GM12878 (cell line): ENCODE results near the gene NBDY. TPM values are rescaled to one million over a fixed set of nuclear protein-coding genes. Genes with fewer than 3 reads are reported as not detected.

Experiments
- ATAC-seq: fragments of 200-7000 bp; cut with Tn5 transposase; 3 replicates; pipeline ENCODE4 v1.9.1; 2020; ENCODE audit warnings: mild to moderate bottlenecking, moderate library complexity
- BruUV-seq: library from RNA; stranded (reverse); fragments of 400-500 nt; replicated peaks from 2 replicates; lab custom pipeline; 2021; lab: Mats Ljungman, UMichigan
- CTCF ChIA-PET: fragments of 300-600 bp; sonication (Branson Sonifier 250); formaldehyde crosslinking; extraction: SDS; loops from one replicate; lab custom pipeline; 2021; ENCODE audit warnings: inconsistent platforms; lab: Yijun Ruan, JAX
- POLR2A ChIA-PET: fragments of 350-600 bp; formaldehyde crosslinking; extraction: SDS; loops from one replicate; lab custom pipeline; 2021; ENCODE audit warnings: inconsistent platforms; lab: Charles Lee
- RAD21 ChIA-PET: fragments of 300-600 bp; sonication (Branson Sonifier 250); formaldehyde crosslinking; loops from one replicate; lab custom pipeline; 2023; ENCODE audit warnings: antibody characterized with exemption; ENCODE audit not compliant: unreplicated experiment; lab: Charles Lee
- SMC1A ChIA-PET: fragments of 300-600 bp; sonication (Branson Sonifier 250); formaldehyde crosslinking; loops from one replicate; lab custom pipeline; 2023; ENCODE audit not compliant: unreplicated experiment, uncharacterized antibody; lab: Charles Lee
- DNase-seq: peaks from one replicate; pipeline ENCODE4 v3.0.0-alpha.2; 2011; ENCODE audit warnings: low read depth, low spot score
- FAIRE-seq: peaks from 3 replicates; lab custom pipeline; 2011; peaks lifted over from hg19 to GRCh38; lab: Jason Lieb, UNC
- H2AFZ ChIP-seq: 2 replicates; pipeline ENCODE4 v1.6.0; 2011; ENCODE audit warnings: low read depth, low read length, control low read depth; ENCODE audit not compliant: control insufficient read depth
- H3K27ac ChIP-seq: 2 replicates; pipeline ENCODE4 v1.5.1; 2011; ENCODE audit warnings: control low read depth; ENCODE audit not compliant: control insufficient read depth, insufficient read depth
- H3K27me3 ChIP-seq, 2 experiments: replicated peaks in 1 of 2; 2 replicates each; pipeline versions ENCODE4 v1.6.0 to v1.6.1; 2011; ENCODE audit warnings: low read length in 1 of 2; ENCODE audit not compliant: control insufficient read depth in 2 of 2, insufficient read depth in 2 of 2
- H3K36me3 ChIP-seq, 2 experiments: 2 replicates each; pipeline ENCODE4 v1.5.1; 2011; ENCODE audit warnings: low read length in 1 of 2; ENCODE audit not compliant: control insufficient read depth in 2 of 2, insufficient read depth in 2 of 2
- H3K4me1 ChIP-seq: 2 replicates; pipeline ENCODE4 v1.6.1; 2011; ENCODE audit warnings: mild to moderate bottlenecking, low read length, moderate library complexity, mixed read lengths; ENCODE audit not compliant: control insufficient read depth, insufficient read depth
- H3K4me2 ChIP-seq: 2 replicates; pipeline ENCODE4 v1.6.0; 2011; ENCODE audit warnings: control low read depth; ENCODE audit not compliant: control insufficient read depth, insufficient read depth
- H3K4me3 ChIP-seq: fragments of 200-600 bp; sonication (generic); 2 replicates; pipeline ENCODE4 v1.5.1; 2016
- H3K79me2 ChIP-seq: 2 replicates; pipeline ENCODE4 v1.6.0; 2011; ENCODE audit warnings: low read length; ENCODE audit not compliant: control insufficient read depth, insufficient read depth
- H3K9ac ChIP-seq: 2 replicates; pipeline ENCODE4 v1.8.0; 2011; ENCODE audit warnings: low read length, control low read depth, mixed read lengths; ENCODE audit not compliant: control insufficient read depth, insufficient read depth
- H3K9me3 ChIP-seq: replicated peaks from 3 replicates; pipeline ENCODE4 v1.5.1; 2011; ENCODE audit warnings: mild to moderate bottlenecking, low read length; ENCODE audit not compliant: control insufficient read depth, insufficient read depth
- H4K20me1 ChIP-seq: 2 replicates; pipeline ENCODE4 v1.6.0; 2011; ENCODE audit not compliant: control insufficient read depth, insufficient read depth
- JUND ChIP-seq: IDR thresholded peaks from 2 replicates; pipeline ENCODE4 v1.6.1; 2012; ENCODE audit warnings: low read depth, mild to moderate bottlenecking, low read length, improper control_type of control experiment, moderate library complexity
- MXI1 ChIP-seq: fragments of 150-350 bp; IDR thresholded peaks from 2 replicates; pipeline ENCODE4 v1.6.1; 2011; ENCODE audit warnings: low read depth, mild to moderate bottlenecking, inconsistent platforms, low read length, improper control_type of control experiment
- WGBS: methylation state at CpG from one replicate; pipeline ENCODE4 v1.1.6; 2016; ENCODE audit warnings: low lambda C conversion rate; ENCODE audit not compliant: insufficient replicate concordance, insufficient coverage; ENCODE audit errors: missing lambda C conversion rate; 5-methylcytosine and 5-hydroxymethylcytosine counted together
- in situ Hi-C: fragments of 300-500 bp; cut with MboI; formaldehyde crosslinking; loops from 9 replicates; pipeline ENCODE4 v1.14.3; 2018; ENCODE audit warnings: mixed read lengths
- intact Hi-C: fragments of 100-400 bp; cut with micrococcal nuclease; formaldehyde crosslinking; loops from one replicate; pipeline ENCODE4 v1.14.2; 2022; ENCODE audit not compliant: unreplicated experiment
- polyA plus RNA-seq, 11 experiments: library from polyadenylated mRNA; depleted of rRNA in 4 of 11; unstranded in 6 of 11; stranded (reverse) in 5 of 11; fragments of >200 nt; fragmentation: Nextera tagmentation in 4 of 11; fragmentation: Illumina TruSeq in 1 of 11; extraction: Ambion mirVana in 4 of 11; extraction: Trizol in 1 of 11; gene quantifications; 1 replicate in 1 of 11; 2 replicates in 10 of 11; pipeline versions ENCODE4 v1.2.1 to v1.2.3, GENCODE V29; 2011 to 2016; ENCODE audit warnings: inconsistent platforms in 2 of 11, missing spikeins in 2 of 11, low read depth in 1 of 11
- total RNA-seq, 4 experiments: library from RNA; depleted of rRNA in 3 of 4; stranded (reverse); fragments of >200 nt in 3 of 4; fragmentation: Illumina TruSeq in 1 of 4; extraction: Trizol in 1 of 4; gene quantifications; 2 replicates each; pipeline versions ENCODE4 v1.2.1 to v1.2.3, GENCODE V29; 2013 to 2021
- TF ChIP-seq, protein P1 (sequence below): fragments of 450-650 bp; formaldehyde crosslinking; IDR thresholded peaks from 2 replicates; pipeline ENCODE4 v1.5.0; 2022; ENCODE audit warnings: mild to moderate bottlenecking, missing genetic modification characterization

Gene NBDY
- total and polyA plus RNA-seq, 10 of the 15 experiments (the other 5 are each of a cell fraction or from before 2014, with no cell fraction given), result 10.8 to 122 (median 61.5) TPM

DNA sequence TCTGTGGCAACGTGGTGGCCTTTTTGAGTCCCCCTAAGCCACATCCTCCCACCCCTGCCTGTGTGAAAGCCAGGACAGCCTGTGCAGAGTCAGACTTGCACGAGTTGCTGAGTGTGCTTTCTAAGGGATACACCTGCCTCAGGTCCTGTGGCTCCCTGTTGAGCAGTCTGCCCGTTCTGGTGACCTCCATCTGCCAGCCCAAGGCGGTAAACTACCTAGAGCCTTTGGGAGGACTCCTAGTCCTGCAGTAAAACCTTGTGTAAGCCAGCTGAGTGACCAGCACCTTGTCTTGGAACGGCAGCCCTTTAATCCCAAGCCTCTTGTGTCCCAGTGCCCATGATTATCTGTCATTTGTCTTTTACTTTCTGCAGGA, 69.3 kb downstream of the NBDY start:
- no TSS peak for BruUV-seq
- Histone ChIP-seq H3K9me3 (no peaks in the 10 kb centered on the region), H4K20me1 (no peaks in the 10 kb centered on the region), H3K4me2 (no peak overlapping the region), H2AFZ (no peak overlapping the region), H3K79me2 (no peaks in the 10 kb centered on the region), H3K9ac (no peak overlapping the region), H3K36me3 (no peaks in the 10 kb centered on the region; a peak in 2 of 4 replicates), H3K4me1 (peaks cover 20% of the 10 kb centered on the region), H3K27me3 (no peaks in the 10 kb centered on the region), H3K27ac (no peak overlapping the region), H3K4me3 (no peak overlapping the region)
- ChIA-PET SMC1A (no interaction called here), POLR2A (no interaction called here), RAD21 (interaction anchor here (1.0 kb wide), 1 partner anchor 180 kb away, joined by 4 read pairs; no protein-coding TSS in a partner anchor), CTCF (no interaction called here)
- WGBS, result 68% methylated on average over 5 of the region's 5 CpGs
- in situ Hi-C loops (no loop called here), intact Hi-C loops (no loop called here)
- no peak for FAIRE-seq
- no peak for DNase-seq
- no peak for ATAC-seq
- TF ChIP-seq MXI1 (no peak), JUND (no peak)
- TF ChIP-seq, protein P1, sequence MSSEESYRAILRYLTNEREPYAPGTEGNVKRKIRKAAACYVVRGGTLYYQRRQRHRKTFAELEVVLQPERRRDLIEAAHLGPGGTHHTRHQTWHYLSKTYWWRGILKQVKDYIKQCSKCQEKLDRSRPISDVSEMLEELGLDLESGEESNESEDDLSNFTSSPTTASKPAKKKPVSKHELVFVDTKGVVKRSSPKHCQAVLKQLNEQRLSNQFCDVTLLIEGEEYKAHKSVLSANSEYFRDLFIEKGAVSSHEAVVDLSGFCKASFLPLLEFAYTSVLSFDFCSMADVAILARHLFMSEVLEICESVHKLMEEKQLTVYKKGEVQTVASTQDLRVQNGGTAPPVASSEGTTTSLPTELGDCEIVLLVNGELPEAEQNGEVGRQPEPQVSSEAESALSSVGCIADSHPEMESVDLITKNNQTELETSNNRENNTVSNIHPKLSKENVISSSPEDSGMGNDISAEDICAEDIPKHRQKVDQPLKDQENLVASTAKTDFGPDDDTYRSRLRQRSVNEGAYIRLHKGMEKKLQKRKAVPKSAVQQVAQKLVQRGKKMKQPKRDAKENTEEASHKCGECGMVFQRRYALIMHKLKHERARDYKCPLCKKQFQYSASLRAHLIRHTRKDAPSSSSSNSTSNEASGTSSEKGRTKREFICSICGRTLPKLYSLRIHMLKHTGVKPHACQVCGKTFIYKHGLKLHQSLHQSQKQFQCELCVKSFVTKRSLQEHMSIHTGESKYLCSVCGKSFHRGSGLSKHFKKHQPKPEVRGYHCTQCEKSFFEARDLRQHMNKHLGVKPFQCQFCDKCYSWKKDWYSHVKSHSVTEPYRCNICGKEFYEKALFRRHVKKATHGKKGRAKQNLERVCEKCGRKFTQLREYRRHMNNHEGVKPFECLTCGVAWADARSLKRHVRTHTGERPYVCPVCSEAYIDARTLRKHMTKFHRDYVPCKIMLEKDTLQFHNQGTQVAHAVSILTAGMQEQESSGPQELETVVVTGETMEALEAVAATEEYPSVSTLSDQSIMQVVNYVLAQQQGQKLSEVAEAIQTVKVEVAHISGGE (CRISPR knock-in tag), result no peak
